Neural cell (in vitro differentiated cells): Measurements from ENCODE around the gene PBX1. TPM values are rescaled to one million over a fixed set of nuclear protein-coding genes. Genes with fewer than 3 reads are reported as not detected.

Source experiments
- H2AFZ ChIP-seq: fragments of 200-600, 300-800 bp; sonication (generic), shearing (Covaris generic); 2 replicates; pipeline ENCODE4 v1.6.0; 2014; ENCODE audit warnings: low read depth, mild to moderate bottlenecking, antibody characterized with exemption, low read length, moderate library complexity
- H3F3A ChIP-seq: fragments of 200-600 bp; shearing (Covaris generic); 2 replicates; pipeline ENCODE4 v1.6.1; 2016; ENCODE audit warnings: mild to moderate bottlenecking, moderate library complexity, mixed read lengths, antibody characterized with exemption, low read length; ENCODE audit not compliant: insufficient read depth, poor library complexity, severe bottlenecking
- H3K27ac ChIP-seq: fragments of 200-600, 300-800 bp; sonication (generic), shearing (Covaris generic); 2 replicates; pipeline ENCODE4 v1.5.1; 2014; ENCODE audit warnings: mild to moderate bottlenecking, low read length, moderate library complexity
- H3K27me3 ChIP-seq: fragments of 300-800, 200-600 bp; sonication (generic), shearing (Covaris generic); 2 replicates; pipeline ENCODE4 v1.6.0; 2014; ENCODE audit warnings: mild to moderate bottlenecking, low read depth, low read length, moderate library complexity; ENCODE audit not compliant: insufficient read depth
- H3K36me3 ChIP-seq: fragments of 300-800, 200-600 bp; sonication (generic), shearing (Covaris generic); 2 replicates; pipeline ENCODE4 v1.5.1; 2014; ENCODE audit warnings: mild to moderate bottlenecking, antibody characterized with exemption, low read length, moderate library complexity; ENCODE audit not compliant: insufficient read depth
- H3K4me2 ChIP-seq: fragments of 300-800, 200-600 bp; sonication (generic), shearing (Covaris generic); 2 replicates; pipeline ENCODE4 v1.6.0; 2014; ENCODE audit warnings: mild to moderate bottlenecking, low read length
- H3K4me3 ChIP-seq: fragments of 300-800, 200-600 bp; sonication (generic), shearing (Covaris generic); 2 replicates; pipeline ENCODE4 v1.5.1; 2014; ENCODE audit warnings: mild to moderate bottlenecking, low read length, moderate library complexity
- H3K79me2 ChIP-seq: fragments of 200-600 bp; shearing (Covaris generic); replicated peaks from 2 replicates; pipeline ENCODE4 v1.6.0; 2014; ENCODE audit warnings: mild to moderate bottlenecking, low read length, moderate library complexity; ENCODE audit not compliant: insufficient read depth
- H3K9ac ChIP-seq: fragments of 300-800, 200-600 bp; sonication (generic), shearing (Covaris generic); 2 replicates; pipeline ENCODE4 v1.6.1; 2016; ENCODE audit warnings: mild to moderate bottlenecking, low read length, mixed read lengths
- H3K9me2 ChIP-seq: fragments of 200-600 bp; shearing (Covaris generic); 2 replicates; pipeline ENCODE4 v1.6.1; 2016; ENCODE audit warnings: mild to moderate bottlenecking, low read length, mixed read lengths; ENCODE audit not compliant: insufficient read depth
- H3K9me3 ChIP-seq: fragments of 200-600, 300-800 bp; sonication (generic), shearing (Covaris generic); 2 replicates; pipeline ENCODE4 v1.6.1; 2016; ENCODE audit warnings: mild to moderate bottlenecking, mixed run types, low read length, moderate library complexity, mixed read lengths
- H4K20me1 ChIP-seq: fragments of 200-600 bp; shearing (Covaris generic); 2 replicates; pipeline ENCODE4 v1.6.1; 2016; ENCODE audit warnings: mild to moderate bottlenecking, mixed run types; ENCODE audit not compliant: insufficient read depth
- EP300 ChIP-seq: fragments of 450-650 bp; conservative IDR thresholded peaks from 2 replicates; pipeline ENCODE4 v1.6.1; 2014; ENCODE audit warnings: antibody characterized with exemption, mild to moderate bottlenecking, moderate library complexity; ENCODE audit not compliant: poor library complexity, severe bottlenecking
- EZH2 ChIP-seq: fragments of 200-600, 300-800 bp; shearing (Covaris generic), sonication (generic); IDR thresholded peaks from 2 replicates; pipeline ENCODE4 v1.6.1; 2014; ENCODE audit warnings: antibody characterized with exemption, low read length, borderline replicate concordance, mild to moderate bottlenecking; ENCODE audit not compliant: insufficient read depth, poor library complexity, severe bottlenecking
- MXI1 ChIP-seq: fragments of 450-650 bp; conservative IDR thresholded peaks from 2 replicates; pipeline ENCODE4 v1.6.1; 2014; ENCODE audit warnings: antibody characterized with exemption, mild to moderate bottlenecking; ENCODE audit not compliant: poor library complexity, severe bottlenecking
- RAD21 ChIP-seq: fragments of 450-650 bp; conservative IDR thresholded peaks from 2 replicates; pipeline ENCODE4 v1.6.1; 2014; ENCODE audit warnings: antibody characterized with exemption, mild to moderate bottlenecking, moderate library complexity
- REST ChIP-seq: IDR thresholded peaks from 2 replicates; pipeline ENCODE4 v1.6.1; 2012; ENCODE audit warnings: borderline replicate concordance
- SMC3 ChIP-seq: fragments of 450-650 bp; conservative IDR thresholded peaks from 2 replicates; pipeline ENCODE4 v1.6.1; 2014; ENCODE audit warnings: antibody characterized with exemption, mild to moderate bottlenecking, moderate library complexity; ENCODE audit not compliant: poor library complexity
- TAF1 ChIP-seq: IDR thresholded peaks from 2 replicates; pipeline ENCODE4 v1.6.1; 2012; ENCODE audit warnings: low read depth
- polyA plus RNA-seq: library from polyadenylated mRNA; depleted of rRNA; stranded (reverse); fragments of >200 nt; gene quantifications from 2 replicates; pipeline ENCODE4 v1.2.3, GENCODE V29; 2014

The PBX1 gene
- polyA plus RNA-seq, 1 donor from 2014 or later = 42.4 TPM

GRCh38 chr1:164560121-164560541, 1.1 kb downstream of the PBX1 start:
- no peak overlapping the region for H2AFZ ChIP-seq
- H3K79me2 ChIP-seq = peaks cover 54% of the 10 kb centered on the region

GRCh38 chr1:164560556-164560955, 1.6 kb downstream of the PBX1 start:
- Histone ChIP-seq H3K27me3 (no peaks in the 10 kb centered on the region), H3K79me2 (peaks cover 58% of the 10 kb centered on the region), H3F3A (peaks cover 5% of the 10 kb centered on the region), H3K4me2 (peak overlapping the region; percentile 95), H3K9me2 (no peaks in the 10 kb centered on the region), H3K9me3 (no peaks in the 10 kb centered on the region), H3K27ac (peak overlapping the region; percentile 90), H3K36me3 (no peaks in the 10 kb centered on the region), H3K4me3 (peak overlapping the region; percentile 75), H2AFZ (no peak overlapping the region), H3K9ac (peak overlapping the region; percentile 88), H4K20me1 (no peaks in the 10 kb centered on the region)
- TF ChIP-seq TAF1 (peak; percentile 27), EZH2 (no peak), SMC3 (no peak), EP300 (no peak), REST (no peak)

More at GRCh38 chr1:164560121-164560541, 1.1 kb downstream of the PBX1 start:
- Histone ChIP-seq H3F3A (peaks cover 5% of the 10 kb centered on the region), H3K4me2 (peak overlapping the region; percentile 95), H3K36me3 (no peaks in the 10 kb centered on the region), H3K9me3 (no peaks in the 10 kb centered on the region), H3K27me3 (no peaks in the 10 kb centered on the region), H3K9me2 (no peaks in the 10 kb centered on the region), H4K20me1 (no peaks in the 10 kb centered on the region), H3K27ac (peak overlapping the region; percentile 90), H3K4me3 (peak overlapping the region; percentile 75), H3K9ac (peak overlapping the region; percentile 88)
- TF ChIP-seq RAD21 (no peak), MXI1 (peak; percentile 50), SMC3 (peak; percentile 40)

- no peaks in the 10 kb centered on the region for H3K9me3 ChIP-seq
- no peaks in the 10 kb centered on the region for H3K36me3 ChIP-seq
- H4K20me1 ChIP-seq = no peaks in the 10 kb centered on the region
- H2AFZ ChIP-seq = no peak overlapping the region
- peaks cover 62% of the 10 kb centered on the region for H3K79me2 ChIP-seq
- H3K4me2 ChIP-seq = peak overlapping the region; percentile 95
- H3K9ac ChIP-seq = peak overlapping the region; percentile 88
- TF ChIP-seq EZH2 (no peak), SMC3 (no peak)
- no peaks in the 10 kb centered on the region for H3K27me3 ChIP-seq
- peak overlapping the region; percentile 75 for H3K4me3 ChIP-seq
- H3K27ac ChIP-seq = peak overlapping the region; percentile 90
- H3K9me2 ChIP-seq = no peaks in the 10 kb centered on the region
- H3F3A ChIP-seq = peaks cover 5% of the 10 kb centered on the region
Observed at GRCh38 chr1:164561007-164561406, 2.0 kb downstream of the PBX1 start.
